NCI-H1436 treated with DMSO at 0.1 percent for 48 hours (cell line): Measurements from ENCODE around the gene ACADL.
A peak's percentile ranks its signal among the peaks of the same experiment; 100 is the strongest.
"Not testable (repeated sequence)": the region's sequence is repeated elsewhere in the genome, so short reads cannot be mapped to it uniquely, and the experiment has no call there.

Experiments
- DNase-seq: peaks from one replicate; lab custom pipeline; 2025; lab: John Stamatoyannopoulos, UW

ACADL gene

GRCh38 chr2:210203147-210203546, 22.1 kb downstream of the ACADL start:
- DNase-seq, result no peak

GRCh38 chr2:210199854-210200253, 25.4 kb downstream of the ACADL start:
- no peak for DNase-seq

GRCh38 chr2:210199186-210199765, 26.0 kb downstream of the ACADL start:
- no peak for DNase-seq

- DNase-seq, result no peak
These were observed 26.9 kb downstream of the ACADL start for GRCh38 chr2:210198326-210198725.

GRCh38 chr2:210197720-210198119, 27.5 kb downstream of the ACADL start:
- DNase-seq, result no peak

- peak; percentile 35 for DNase-seq
These were observed 30.0 kb downstream of the ACADL start for GRCh38 chr2:210195101-210195852.

GRCh38 chr2:210190345-210190744, 34.9 kb downstream of the ACADL start:
- DNase-seq, result no peak

GRCh38 chr2:210189452-210190138, 35.7 kb downstream of the ACADL start:
- no peak for DNase-seq

GRCh38 chr2:210188755-210189154, 36.5 kb downstream of the ACADL start:
- no peak for DNase-seq

GRCh38 chr2:210188190-210188589, 37.1 kb downstream of the ACADL start:
- DNase-seq, result no peak

- DNase-seq, result not testable (repeated sequence)
These were observed 41.3 kb downstream of the ACADL start for GRCh38 chr2:210183936-210184335.

GRCh38 chr2:210181606-210182088, 43.6 kb downstream of the ACADL start:
- DNase-seq, result not testable (repeated sequence)

- not testable (repeated sequence) for DNase-seq
These were observed 44.1 kb downstream of the ACADL start for GRCh38 chr2:210181033-210181605.

- no peak for DNase-seq
These were observed 44.8 kb downstream of the ACADL start for GRCh38 chr2:210180477-210180876.

GRCh38 chr2:210179351-210179990, 45.8 kb downstream of the ACADL start:
- no peak for DNase-seq

GRCh38 chr2:210177769-210178168, 47.5 kb downstream of the ACADL start:
- DNase-seq, result no peak

- not testable (repeated sequence) for DNase-seq
These were observed 48.1 kb downstream of the ACADL start for GRCh38 chr2:210177115-210177514.

GRCh38 chr2:210174086-210174485, 51.2 kb downstream of the ACADL start:
- no peak for DNase-seq

- no peak for DNase-seq
These were observed 53.0 kb downstream of the ACADL start for GRCh38 chr2:210172219-210172575.

GRCh38 chr2:210171309-210172218, 53.7 kb downstream of the ACADL start, which contains the start of gene KANSL1L:
TSS of gene KANSL1L (minus strand) at chr2:210171409. CDS start at chr2:210154582, 16,827 bp downstream.
- DNase-seq, result peak; percentile 88
